ENCODE data around the gene TAF4. TPM values are rescaled to one million over a fixed set of nuclear protein-coding genes. Genes with fewer than 3 reads are reported as not detected.

The TAF4 gene
- total and polyA plus RNA-seq, 3 donors from 2014 or later: 30.7 to 111 (median 107) TPM

DNA sequence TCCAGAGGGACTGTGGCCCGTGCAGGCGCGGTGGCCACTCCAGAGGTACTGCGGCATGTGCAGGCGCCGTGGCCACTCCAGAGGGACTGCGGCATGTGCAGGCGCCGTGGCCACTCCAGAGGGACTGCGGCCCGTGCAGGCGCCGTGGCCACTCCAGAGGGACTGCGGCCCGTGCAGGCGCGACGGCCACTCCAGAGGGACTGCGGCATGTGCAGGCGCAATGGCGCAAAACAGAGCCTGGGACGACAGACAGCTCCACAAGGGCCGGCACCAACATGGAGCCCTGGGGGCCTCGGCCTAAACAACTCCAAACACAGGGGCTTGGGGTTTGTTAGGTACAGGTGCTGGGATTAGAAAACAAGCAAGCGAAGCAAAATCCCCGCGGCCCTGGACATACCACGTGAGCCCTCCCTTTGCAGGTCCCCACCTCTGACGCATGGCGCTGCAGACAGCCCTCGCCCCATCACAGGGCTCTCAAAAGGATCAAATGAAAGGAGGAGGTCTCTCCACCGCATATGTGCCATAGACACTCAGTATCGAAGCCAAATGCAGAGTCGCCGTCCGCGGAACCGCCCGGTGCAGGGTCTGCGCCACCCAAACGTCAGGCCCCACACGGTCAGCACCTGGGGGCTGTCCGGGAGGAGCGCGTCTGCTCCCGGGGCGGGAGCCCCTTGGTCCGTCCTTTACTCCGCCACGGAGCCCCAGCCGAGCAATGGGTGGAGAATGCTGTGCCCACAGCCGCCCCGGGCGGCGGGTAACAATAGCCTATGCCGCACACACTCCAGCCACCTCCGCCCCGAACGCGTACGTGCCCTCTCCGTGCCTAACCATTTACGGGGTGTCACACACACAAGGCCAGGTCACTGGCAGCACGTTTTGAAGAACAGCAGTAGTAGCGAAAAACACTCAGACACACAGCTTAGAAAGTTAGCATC is 85.7 kb downstream of the TAF4 start:
- no peaks in the 10 kb centered on the region for H3K27me3 ChIP-seq
- no peak for DNase-seq
- no peaks in the 10 kb centered on the region for H3K9me3 ChIP-seq
- no peak for TF ChIP-seq POLR2A (IDR thresholded peaks at IDR 0.05)
- TF ChIP-seq CTCF (IDR thresholded peaks at IDR 0.05): no peak
- H3K36me3 ChIP-seq (ENCODE audit: low read depth, missing control alignments): no peaks in the 10 kb centered on the region
- H3K4me3 ChIP-seq: no peak overlapping the region
- no peaks in the 10 kb centered on the region for H3K4me1 ChIP-seq
- intact Hi-C loops (cut with DNase I; ENCODE audit: low total_unique reads): no loop called here
- no peak overlapping the region for H3K27ac ChIP-seq
- 93 to 95% methylated on average over 30 to 64 of the region's 65 CpGs for WGBS, 2 donors

DNA sequence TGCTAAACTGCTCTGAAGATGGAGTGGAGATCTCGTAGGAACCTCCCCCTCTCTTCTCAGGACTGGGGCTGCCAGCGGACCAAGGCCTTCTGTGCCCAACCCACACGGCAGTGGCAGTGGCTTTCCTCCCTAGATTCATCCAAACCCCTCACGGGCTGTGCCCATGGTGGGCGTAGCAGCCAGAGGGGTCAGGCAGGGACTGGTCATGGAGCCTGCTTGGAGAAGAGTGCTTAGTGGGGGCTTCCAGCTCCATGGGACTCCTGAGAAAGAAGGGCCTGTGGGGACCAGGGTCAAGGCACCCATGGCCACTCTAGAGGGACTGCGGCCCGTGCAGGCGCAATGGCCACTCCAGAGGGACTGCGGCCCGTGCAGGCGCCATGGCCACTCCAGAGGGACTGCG is 86.6 kb downstream of the TAF4 start:
- H3K4me3 ChIP-seq: no peak overlapping the region
- H3K4me1 ChIP-seq: no peaks in the 10 kb centered on the region
- intact Hi-C loops (cut with DNase I; ENCODE audit: low total_unique reads): no loop called here
- no peaks in the 10 kb centered on the region for H3K27me3 ChIP-seq
- no peak overlapping the region for H3K27ac ChIP-seq
- H3K36me3 ChIP-seq (ENCODE audit: low read depth, missing control alignments): no peaks in the 10 kb centered on the region
- WGBS, 2 donors: 92 to 94% methylated on average over 5 to 8 of the region's 12 CpGs
- no peak for DNase-seq
- H3K9me3 ChIP-seq: no peaks in the 10 kb centered on the region
- no peak for TF ChIP-seq CTCF (IDR thresholded peaks at IDR 0.05)
- TF ChIP-seq POLR2A (IDR thresholded peaks at IDR 0.05): no peak

DNA sequence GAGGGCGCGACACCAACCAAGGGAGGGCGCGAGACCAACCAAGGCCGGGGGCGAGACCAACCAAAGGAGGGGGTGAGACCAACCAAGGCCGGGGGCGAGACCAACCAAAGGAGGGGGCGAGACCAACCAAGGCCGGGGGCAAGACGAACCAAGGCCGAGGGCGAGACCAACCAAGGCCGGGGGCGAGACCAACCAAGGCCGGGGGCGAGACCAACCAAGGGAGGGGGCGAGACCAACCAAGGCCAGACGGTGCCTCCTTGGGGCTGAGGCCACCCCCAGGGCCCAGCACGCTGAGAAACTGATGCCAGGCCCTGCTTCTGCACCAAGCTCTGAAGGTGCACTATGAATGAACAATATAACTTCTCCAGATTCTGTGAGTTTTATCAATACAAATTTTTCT is 87.2 kb downstream of the TAF4 start:
- TF ChIP-seq POLR2A (IDR thresholded peaks at IDR 0.05): no peak
- no peak for TF ChIP-seq CTCF (IDR thresholded peaks at IDR 0.05)
- H3K4me3 ChIP-seq: no peak overlapping the region
- 91 to 97% methylated on average over 20 of the region's 20 CpGs for WGBS, 2 donors
- no peaks in the 10 kb centered on the region for H3K4me1 ChIP-seq
- no peaks in the 10 kb centered on the region for H3K27me3 ChIP-seq
- H3K36me3 ChIP-seq (ENCODE audit: low read depth, missing control alignments): no peaks in the 10 kb centered on the region
- no peak overlapping the region for H3K27ac ChIP-seq
- DNase-seq: no peak
- intact Hi-C loops (cut with DNase I; ENCODE audit: low total_unique reads): no loop called here
- no peaks in the 10 kb centered on the region for H3K9me3 ChIP-seq

DNA sequence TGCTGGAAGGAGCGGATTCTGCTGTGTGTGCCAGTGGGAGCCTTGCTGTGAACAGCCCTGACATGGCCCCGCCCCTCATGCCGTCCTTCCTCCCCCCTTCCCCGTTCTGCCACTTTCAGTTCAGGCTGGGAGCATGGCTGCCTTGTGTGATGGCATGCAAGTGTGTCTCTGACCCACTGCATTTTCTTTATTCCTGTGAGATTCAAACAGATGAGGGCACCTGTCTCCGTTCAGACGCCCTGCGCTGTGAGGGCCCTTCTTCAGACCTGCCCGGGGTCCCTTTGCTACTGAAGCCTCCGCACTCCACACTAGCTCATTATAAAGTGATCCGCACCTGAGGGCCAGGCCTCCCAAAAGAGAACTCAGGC is 88.3 kb downstream of the TAF4 start:
- 88 to 93% methylated on average over 10 of the region's 10 CpGs for WGBS, 2 donors
- TF ChIP-seq POLR2A (IDR thresholded peaks at IDR 0.05) (no peak), CTCF (IDR thresholded peaks at IDR 0.05) (no peak)
- H3K27me3 ChIP-seq: no peaks in the 10 kb centered on the region
- H3K36me3 ChIP-seq (ENCODE audit: low read depth, missing control alignments): no peaks in the 10 kb centered on the region
- H3K27ac ChIP-seq: no peak overlapping the region
- no peaks in the 10 kb centered on the region for H3K9me3 ChIP-seq
- intact Hi-C loops (cut with DNase I; ENCODE audit: low total_unique reads): no loop called here
- DNase-seq: no peak
- H3K4me1 ChIP-seq: no peaks in the 10 kb centered on the region
- no peak overlapping the region for H3K4me3 ChIP-seq

All from testis (tissue), 3 donors.